ENCODE measurements around the gene KLHL18. TPM values are rescaled to one million over a fixed set of nuclear protein-coding genes. Genes with fewer than 3 reads are reported as not detected.
A peak's percentile ranks its signal among the peaks of the same experiment; 100 is the strongest.

KLHL18 gene
- polyA plus RNA-seq, 1 donor from 2014 or later = 37.0 TPM

GRCh38 chr3:47323431-47324277, 40.9 kb downstream of the KLHL18 start:
- TF ChIP-seq EZH2 (IDR thresholded peaks at IDR 0.05; ENCODE audit: borderline replicate concordance, insufficient read depth, low read length, poor library complexity, severe bottlenecking) = no peak
- no peak for TF ChIP-seq CTCF (IDR thresholded peaks at IDR 0.05; ENCODE audit: poor library complexity, severe bottlenecking)
- no peak for TF ChIP-seq REST (IDR thresholded peaks at IDR 0.05; ENCODE audit: borderline replicate concordance)
- TF ChIP-seq POLR2AphosphoS5 (IDR thresholded peaks at IDR 0.05) = no peak
- TF ChIP-seq RAD21 (conservative IDR thresholded peaks at IDR 0.05) = no peak
- no peak for TF ChIP-seq MXI1 (conservative IDR thresholded peaks at IDR 0.05; ENCODE audit: poor library complexity, severe bottlenecking)
- no peak for TF ChIP-seq TAF1 (IDR thresholded peaks at IDR 0.05; ENCODE audit: low read depth)
- no peak for TF ChIP-seq EP300 (conservative IDR thresholded peaks at IDR 0.05; ENCODE audit: poor library complexity, severe bottlenecking)
- no peak overlapping the region for H3K4me2 ChIP-seq (ENCODE audit: low read length)
- H3K27ac ChIP-seq (ENCODE audit: low read length) = no peak overlapping the region
- no peaks in the 10 kb centered on the region for H3K79me2 ChIP-seq (replicated peaks; ENCODE audit: insufficient read depth, low read length)
- no peaks in the 10 kb centered on the region for H4K20me1 ChIP-seq (ENCODE audit: insufficient read depth)
- H3K4me3 ChIP-seq (ENCODE audit: low read length) = no peak overlapping the region
- H3K9me2 ChIP-seq (ENCODE audit: insufficient read depth, low read length) = no peaks in the 10 kb centered on the region
- no peaks in the 10 kb centered on the region for H3K9me3 ChIP-seq (ENCODE audit: low read length)
- H2AFZ ChIP-seq (ENCODE audit: low read depth, low read length) = no peak overlapping the region
- no peak overlapping the region for H3K9ac ChIP-seq (ENCODE audit: low read length)
- no peaks in the 10 kb centered on the region for H3F3A ChIP-seq (ENCODE audit: insufficient read depth, low read length, poor library complexity, severe bottlenecking)
- H3K27me3 ChIP-seq (ENCODE audit: insufficient read depth, low read depth, low read length) = no peaks in the 10 kb centered on the region
- no peaks in the 10 kb centered on the region for H3K36me3 ChIP-seq (ENCODE audit: insufficient read depth, low read length)

GRCh38 chr3:47324278-47324865, 41.6 kb downstream of the KLHL18 start:
- no peak overlapping the region for H3K4me2 ChIP-seq (ENCODE audit: low read length)
- no peaks in the 10 kb centered on the region for H3K79me2 ChIP-seq (replicated peaks; ENCODE audit: insufficient read depth, low read length)
- H3K9ac ChIP-seq (ENCODE audit: low read length) = no peak overlapping the region
- H3F3A ChIP-seq (ENCODE audit: insufficient read depth, low read length, poor library complexity, severe bottlenecking) = no peaks in the 10 kb centered on the region
- no peak for TF ChIP-seq POLR2AphosphoS5 (IDR thresholded peaks at IDR 0.05)
- TF ChIP-seq REST (IDR thresholded peaks at IDR 0.05; ENCODE audit: borderline replicate concordance) = no peak
- TF ChIP-seq RAD21 (conservative IDR thresholded peaks at IDR 0.05) = peak; percentile 78
- TF ChIP-seq EP300 (conservative IDR thresholded peaks at IDR 0.05; ENCODE audit: poor library complexity, severe bottlenecking) = no peak
- TF ChIP-seq EZH2 (IDR thresholded peaks at IDR 0.05; ENCODE audit: borderline replicate concordance, insufficient read depth, low read length, poor library complexity, severe bottlenecking) = no peak
- peak; percentile 69 for TF ChIP-seq SMC3 (conservative IDR thresholded peaks at IDR 0.05; ENCODE audit: poor library complexity)
- TF ChIP-seq TAF1 (IDR thresholded peaks at IDR 0.05; ENCODE audit: low read depth) = no peak
- no peak for TF ChIP-seq MXI1 (conservative IDR thresholded peaks at IDR 0.05; ENCODE audit: poor library complexity, severe bottlenecking)
- TF ChIP-seq CTCF (IDR thresholded peaks at IDR 0.05; ENCODE audit: poor library complexity, severe bottlenecking) = peak; percentile 73
- H3K9me3 ChIP-seq (ENCODE audit: low read length) = no peaks in the 10 kb centered on the region
- H4K20me1 ChIP-seq (ENCODE audit: insufficient read depth) = no peaks in the 10 kb centered on the region
- no peaks in the 10 kb centered on the region for H3K36me3 ChIP-seq (ENCODE audit: insufficient read depth, low read length)
- no peak overlapping the region for H3K4me3 ChIP-seq (ENCODE audit: low read length)
- H3K9me2 ChIP-seq (ENCODE audit: insufficient read depth, low read length) = no peaks in the 10 kb centered on the region
- H3K27me3 ChIP-seq (ENCODE audit: insufficient read depth, low read depth, low read length) = no peaks in the 10 kb centered on the region
- H3K27ac ChIP-seq (ENCODE audit: low read length) = no peak overlapping the region
- H2AFZ ChIP-seq (ENCODE audit: low read depth, low read length) = no peak overlapping the region
